T-helper 2 cell treated with Interferon-gamma antibody and Interleukin-4, amounts not matched to agents 5 μg/mL and 100 μg/mL, for 36 hours (primary cell): Measurements from ENCODE around the gene ORMDL1.

Experiments used
- DNase-seq: peaks from one replicate; pipeline ENCODE4 v3.0.0; 2021; ENCODE audit warnings: low spot score
- H3K27ac Mint-ChIP-seq: one replicate; pipeline ENCODE4 v1.8.0; 2021; ENCODE audit warnings: mild to moderate bottlenecking, mixed read lengths
- H3K27me3 Mint-ChIP-seq: one replicate; pipeline ENCODE4 v1.8.0; 2021; ENCODE audit warnings: low read depth, mixed read lengths
- H3K36me3 Mint-ChIP-seq: one replicate; pipeline ENCODE4 v1.8.0; 2021; ENCODE audit warnings: low read depth, mixed read lengths
- H3K4me1 Mint-ChIP-seq: one replicate; pipeline ENCODE4 v1.8.0; 2021; ENCODE audit warnings: low read depth, mixed read lengths
- H3K4me3 Mint-ChIP-seq: one replicate; pipeline ENCODE4 v1.8.0; 2022; ENCODE audit warnings: mild to moderate bottlenecking, moderate library complexity, mixed read lengths
- H3K9me3 Mint-ChIP-seq: one replicate; pipeline ENCODE4 v1.8.0; 2021; ENCODE audit warnings: mixed read lengths

The ORMDL1 gene

GRCh38 chr2:189756311-189756952, 27.7 kb downstream of the ORMDL1 start:
- H3K4me1 Mint-ChIP-seq = no peaks in the 10 kb centered on the region
- no peak for DNase-seq
- H3K27ac Mint-ChIP-seq = no peak overlapping the region
- H3K9me3 Mint-ChIP-seq = no peaks in the 10 kb centered on the region
- H3K27me3 Mint-ChIP-seq = no peaks in the 10 kb centered on the region
- H3K4me3 Mint-ChIP-seq = no peak overlapping the region
- H3K36me3 Mint-ChIP-seq = peaks cover 1% of the 10 kb centered on the region

GRCh38 chr2:189751080-189751658, 33.0 kb downstream of the ORMDL1 start:
- no peaks in the 10 kb centered on the region for H3K27me3 Mint-ChIP-seq
- no peak overlapping the region for H3K27ac Mint-ChIP-seq

GRCh38 chr2:189729430-189729829, 54.7 kb downstream of the ORMDL1 start:
- H3K27me3 Mint-ChIP-seq = no peaks in the 10 kb centered on the region
- no peak for DNase-seq
- no peak overlapping the region for H3K27ac Mint-ChIP-seq
- H3K9me3 Mint-ChIP-seq = no peaks in the 10 kb centered on the region
- no peaks in the 10 kb centered on the region for H3K36me3 Mint-ChIP-seq
- H3K4me1 Mint-ChIP-seq = no peaks in the 10 kb centered on the region
- no peak overlapping the region for H3K4me3 Mint-ChIP-seq

More at GRCh38 chr2:189751080-189751658, 33.0 kb downstream of the ORMDL1 start:
- Mint-ChIP-seq H3K36me3 (peaks cover 4% of the 10 kb centered on the region), H3K9me3 (no peaks in the 10 kb centered on the region), H3K4me1 (no peaks in the 10 kb centered on the region), H3K4me3 (no peak overlapping the region)
- no peak for DNase-seq

DNA sequence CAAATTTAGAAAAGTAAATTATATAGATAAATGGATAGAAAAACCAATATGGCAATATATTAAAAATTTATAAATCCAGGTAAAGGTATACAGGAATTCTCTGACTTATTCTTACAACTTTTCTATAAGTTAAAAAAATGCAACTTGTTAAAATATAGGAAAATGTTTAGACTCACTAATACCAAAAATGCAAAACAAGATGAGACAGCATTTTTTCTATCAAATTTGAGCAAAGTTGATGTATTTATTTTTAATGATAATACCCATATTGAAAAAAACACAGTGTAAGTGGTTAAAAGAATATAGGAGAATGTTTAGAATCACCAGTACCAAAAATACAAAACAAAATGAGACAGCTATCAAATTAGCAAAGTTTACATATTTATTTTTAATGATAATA, 57.3 kb downstream of the ORMDL1 start:
- Mint-ChIP-seq H3K4me1 (peaks cover 9% of the 10 kb centered on the region), H3K27ac (no peak overlapping the region), H3K9me3 (no peaks in the 10 kb centered on the region), H3K4me3 (no peak overlapping the region), H3K27me3 (no peaks in the 10 kb centered on the region), H3K36me3 (peaks cover 1% of the 10 kb centered on the region)
- no peak for DNase-seq

DNA sequence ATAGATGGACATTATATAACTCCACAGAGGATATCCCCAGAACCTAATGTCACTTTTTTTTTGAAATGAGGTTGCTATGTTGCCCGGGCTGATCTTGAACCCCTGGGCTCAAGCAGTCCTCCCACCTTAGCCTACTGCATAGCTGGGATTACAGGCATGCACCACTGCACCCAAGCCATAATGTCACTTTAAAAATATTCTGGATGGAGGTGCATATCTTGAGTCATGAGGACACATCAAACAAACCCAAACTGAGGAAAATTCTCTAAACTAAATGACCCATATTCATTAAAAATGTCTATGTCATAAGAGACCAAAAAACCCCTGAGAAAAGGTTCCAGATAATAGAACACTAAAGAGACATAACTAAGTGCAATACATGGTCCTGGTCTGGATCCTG, 57.9 kb downstream of the ORMDL1 start:
- peaks cover 1% of the 10 kb centered on the region for H3K36me3 Mint-ChIP-seq
- H3K4me3 Mint-ChIP-seq = no peak overlapping the region
- H3K27ac Mint-ChIP-seq = no peak overlapping the region
- no peaks in the 10 kb centered on the region for H3K9me3 Mint-ChIP-seq
- H3K4me1 Mint-ChIP-seq = peaks cover 9% of the 10 kb centered on the region
- H3K27me3 Mint-ChIP-seq = no peaks in the 10 kb centered on the region
- DNase-seq = no peak

DNA sequence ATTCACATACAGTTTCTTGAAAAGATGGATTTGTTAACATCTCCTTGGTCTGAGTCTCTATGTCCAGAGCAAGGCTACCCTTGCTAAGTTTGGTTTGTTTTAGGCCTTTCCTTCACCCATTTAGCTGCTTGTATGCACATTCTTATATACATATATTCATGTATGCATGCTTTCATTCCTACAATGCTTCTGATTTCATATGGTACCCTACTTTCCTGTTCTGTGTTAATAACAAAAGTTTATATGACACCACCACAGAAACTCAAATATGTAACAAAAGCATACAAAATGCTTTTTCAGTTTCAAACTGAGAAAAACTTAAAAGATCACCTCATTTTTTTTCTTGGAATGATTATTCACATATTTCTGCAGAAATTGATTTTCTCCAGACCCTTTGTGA, 60.9 kb downstream of the ORMDL1 start:
- Mint-ChIP-seq H3K4me3 (no peak overlapping the region), H3K9me3 (no peaks in the 10 kb centered on the region), H3K27ac (no peak overlapping the region), H3K36me3 (peaks cover 3% of the 10 kb centered on the region), H3K27me3 (no peaks in the 10 kb centered on the region), H3K4me1 (peaks cover 9% of the 10 kb centered on the region)
- DNase-seq = no peak
